GM23338 (cell line): ENCODE data around the gene MTA3. TPM values are rescaled to one million over a fixed set of nuclear protein-coding genes. Genes with fewer than 3 reads are reported as not detected.
A peak's percentile ranks its signal among the peaks of the same experiment; 100 is the strongest.

Experiments
- ATAC-seq: fragments of 200-7000 bp; cut with Tn5 transposase; 3 replicates; pipeline ENCODE4 v1.9.1; 2020
- DNase-seq: peaks from one replicate; pipeline ENCODE4 v3.0.0-alpha.2; 2015; ENCODE audit warnings: low spot score
- H2AFZ ChIP-seq: fragments of 200-600 bp; sonication (generic); 2 replicates; pipeline ENCODE4 v1.8.0; 2016; ENCODE audit warnings: antibody characterized with exemption, mild to moderate bottlenecking, moderate library complexity
- H3F3A ChIP-seq: fragments of 200-600 bp; sonication (generic); replicated peaks from 2 replicates; pipeline ENCODE4 v1.8.0; 2017; ENCODE audit warnings: antibody characterized with exemption, mixed run types, low read depth
- H3K27ac ChIP-seq: fragments of 200-600 bp; sonication (generic); 2 replicates; pipeline ENCODE4 v1.6.1; 2016; ENCODE audit warnings: low read depth
- H3K27me3 ChIP-seq: fragments of 200-600 bp; sonication (generic); 2 replicates; pipeline ENCODE4 v1.8.0; 2016; ENCODE audit warnings: mild to moderate bottlenecking, mixed run types, moderate library complexity; ENCODE audit not compliant: insufficient read depth
- H3K36me3 ChIP-seq: fragments of 200-600 bp; sonication (generic); 2 replicates; pipeline ENCODE4 v1.8.0; 2016; ENCODE audit warnings: mild to moderate bottlenecking; ENCODE audit not compliant: insufficient read depth
- H3K4me1 ChIP-seq: fragments of 200-600 bp; sonication (generic); 2 replicates; pipeline ENCODE4 v1.8.0; 2016; ENCODE audit warnings: mild to moderate bottlenecking, moderate library complexity; ENCODE audit not compliant: insufficient read depth
- H3K4me2 ChIP-seq: fragments of 200-600 bp; sonication (generic); 2 replicates; pipeline ENCODE4 v1.7.1; 2017; ENCODE audit warnings: mixed run types
- H3K4me3 ChIP-seq: fragments of 200-600 bp; sonication (generic); 2 replicates; pipeline ENCODE4 v1.6.1; 2016; ENCODE audit warnings: mixed run types
- H3K79me2 ChIP-seq: fragments of 200-600 bp; sonication (generic); replicated peaks from 2 replicates; pipeline ENCODE4 v1.8.0; 2017; ENCODE audit warnings: mild to moderate bottlenecking; ENCODE audit not compliant: insufficient read depth
- H3K9me2 ChIP-seq: fragments of 200-600 bp; sonication (generic); 2 replicates; pipeline ENCODE4 v1.8.0; 2017; ENCODE audit not compliant: insufficient read depth
- H4K20me1 ChIP-seq: fragments of 200-600 bp; sonication (generic); replicated peaks from 2 replicates; pipeline ENCODE4 v1.8.0; 2017; ENCODE audit warnings: mild to moderate bottlenecking; ENCODE audit not compliant: insufficient read depth
- H3K27ac Mint-ChIP-seq: 2 replicates; pipeline ENCODE4 v1.8.0; 2020; ENCODE audit warnings: inconsistent platforms, mild to moderate bottlenecking, moderate library complexity, mixed read lengths
- H3K27me3 Mint-ChIP-seq: 3 replicates; pipeline ENCODE4 v1.8.0; 2022; ENCODE audit warnings: low read depth, mild to moderate bottlenecking, moderate library complexity, mixed read lengths, inconsistent platforms; ENCODE audit not compliant: insufficient read depth, poor library complexity
- H3K36me3 Mint-ChIP-seq: 3 replicates; pipeline ENCODE4 v1.8.0; 2021; ENCODE audit warnings: low read depth, mild to moderate bottlenecking, inconsistent platforms, moderate library complexity, mixed read lengths
- H3K4me1 Mint-ChIP-seq: 3 replicates; pipeline ENCODE4 v1.8.0; 2020; ENCODE audit warnings: mild to moderate bottlenecking, inconsistent platforms, mixed read lengths
- H3K4me3 Mint-ChIP-seq: 3 replicates; pipeline ENCODE4 v1.8.0; 2021; ENCODE audit warnings: moderate library complexity, mild to moderate bottlenecking, inconsistent platforms, mixed read lengths
- H3K9me3 Mint-ChIP-seq: 3 replicates; pipeline ENCODE4 v1.8.0; 2020; ENCODE audit warnings: moderate library complexity, mild to moderate bottlenecking, inconsistent platforms, mixed read lengths
- CREB1 ChIP-seq: fragments of 250-450 bp; sonication (Bioruptor Pico); IDR thresholded peaks from 2 replicates; pipeline ENCODE4 v1.5.0; 2020; ENCODE audit warnings: low read depth, mild to moderate bottlenecking, moderate library complexity
- ETS1 ChIP-seq: IDR thresholded peaks from 2 replicates; pipeline ENCODE4 v1.6.1; 2016; ENCODE audit warnings: antibody characterized with exemption
- EZH2 ChIP-seq: fragments of 200-600 bp; sonication (generic); IDR thresholded peaks from one replicate; pipeline ENCODE4 v1.8.0; 2017; ENCODE audit warnings: antibody characterized with exemption, mild to moderate bottlenecking, low read depth; ENCODE audit not compliant: unreplicated experiment
- JUNB ChIP-seq: IDR thresholded peaks from one replicate; pipeline ENCODE4 v1.6.1; 2016; ENCODE audit warnings: antibody characterized with exemption; ENCODE audit not compliant: unreplicated experiment
- NANOG ChIP-seq: IDR thresholded peaks from 2 replicates; pipeline ENCODE4 v1.6.1; 2016; ENCODE audit warnings: antibody characterized with exemption, borderline replicate concordance
- POLR2AphosphoS5 ChIP-seq: IDR thresholded peaks from 2 replicates; pipeline ENCODE4 v1.6.1; 2016; ENCODE audit warnings: antibody characterized with exemption, low read depth
- REST ChIP-seq: IDR thresholded peaks from one replicate; pipeline ENCODE4 v1.6.1; 2018; ENCODE audit warnings: antibody characterized with exemption; ENCODE audit not compliant: unreplicated experiment
- STAT1 ChIP-seq: IDR thresholded peaks from one replicate; pipeline ENCODE4 v1.6.1; 2016; ENCODE audit warnings: antibody characterized with exemption; ENCODE audit not compliant: unreplicated experiment
- ZNF114 ChIP-seq: fragments of 250-450 bp; sonication (Bioruptor Pico); IDR thresholded peaks from 2 replicates; pipeline ENCODE4 v1.5.0; 2020; ENCODE audit warnings: mild to moderate bottlenecking, moderate library complexity
- ZNF331 ChIP-seq: fragments of 250-450 bp; sonication (Bioruptor Pico); IDR thresholded peaks from 2 replicates; pipeline ENCODE4 v1.5.0; 2020; ENCODE audit warnings: low read depth, mild to moderate bottlenecking, moderate library complexity
- long read RNA-seq: library from polyadenylated mRNA; unstranded; transcript quantifications from one replicate; pipeline ENCODE4 v2.0.0, GENCODE V29; 2020; ENCODE audit not compliant: unreplicated experiment
- polyA plus RNA-seq: library from polyadenylated mRNA; unstranded; fragments of >200 nt; fragmentation: Nextera tagmentation; extraction: Ambion mirVana; gene quantifications from 2 replicates; pipeline ENCODE4 v1.2.1, GENCODE V29; 2016
- total RNA-seq: library from RNA; depleted of rRNA; stranded (reverse); fragments of >200 nt; shearing (Covaris generic); gene quantifications from 2 replicates; pipeline ENCODE4 v1.2.3, GENCODE V29; 2014; rRNA removed
- TF ChIP-seq, protein P1 (sequence below), 2 experiments: fragments of 200-600 bp in 1 of 2; sonication (generic) in 1 of 2; conservative IDR thresholded peaks; 2 replicates each; pipeline versions ENCODE4 v1.5.1 to v1.6.1; 2016 to 2017; ENCODE audit warnings: antibody characterized with exemption in 2 of 2, low read depth in 2 of 2, mild to moderate bottlenecking in 2 of 2, moderate library complexity in 1 of 2

Gene MTA3
- total RNA-seq (145 and 162 TPM in 2 replicates), polyA plus RNA-seq (202 and 208 TPM in 2 replicates)
- long read RNA-seq, transcript MTA3-205 (14 exons, 2,202 nt): minor isoform, 16 of 64 reads
- long read RNA-seq, transcript MTA3-204 (14 exons, 2,041 nt): major isoform, 20 of 64 reads
- long read RNA-seq, partial matches to known transcripts: 20 of 64 reads
- long read RNA-seq, other reads (novel, unspliced or antisense): 8 of 64 reads

GRCh38 chr2:42568401-42569115, at the start of gene MTA3:
TSS of gene MTA3 (plus strand) at chr2:42568632. CDS start at chr2:42568746, 114 bp downstream.
- peak; percentile 66 for ATAC-seq
- Histone ChIP-seq H3K27ac (peak within 1 kb of the TSS; percentile 97), H4K20me1 (peaks cover 9% of the 10 kb centered on the region; the same call in 1 of the 2 replicates), H2AFZ (no peak within 1 kb of the TSS), H3F3A (0 out of 2 replicates have a peak, but pooled peaks cover 7% of the 10 kb centered on the region), H3K27me3 (no peaks in the 10 kb centered on the region), H3K79me2 (peaks cover 45% of the 10 kb centered on the region), H3K4me3 (peak within 1 kb of the TSS; percentile 75), H3K4me2 (peak within 1 kb of the TSS; percentile 93), H3K4me1 (peaks cover 27% of the 10 kb centered on the region), H3K9me2 (no peaks in the 10 kb centered on the region), H3K36me3 (peaks cover 28% of the 10 kb centered on the region)
- H3K36me3 Mint-ChIP-seq: peaks cover 41% of the 10 kb centered on the region
- H3K4me1 Mint-ChIP-seq: peaks cover 26% of the 10 kb centered on the region
- peak within 1 kb of the TSS; percentile 96 for H3K27ac Mint-ChIP-seq
- DNase-seq: peak; percentile 77
- H3K4me3 Mint-ChIP-seq: peak within 1 kb of the TSS; percentile 89
- no peaks in the 10 kb centered on the region for H3K9me3 Mint-ChIP-seq
- peaks cover 14% of the 10 kb centered on the region for H3K27me3 Mint-ChIP-seq
- TF ChIP-seq POLR2AphosphoS5 (peak; percentile 41; the same call in 1 of the 2 replicates), CREB1 (CRISPR knock-in tag) (no peak)

- no peaks in the 10 kb centered on the region for H3K9me3 Mint-ChIP-seq
- TF ChIP-seq, protein P1, sequence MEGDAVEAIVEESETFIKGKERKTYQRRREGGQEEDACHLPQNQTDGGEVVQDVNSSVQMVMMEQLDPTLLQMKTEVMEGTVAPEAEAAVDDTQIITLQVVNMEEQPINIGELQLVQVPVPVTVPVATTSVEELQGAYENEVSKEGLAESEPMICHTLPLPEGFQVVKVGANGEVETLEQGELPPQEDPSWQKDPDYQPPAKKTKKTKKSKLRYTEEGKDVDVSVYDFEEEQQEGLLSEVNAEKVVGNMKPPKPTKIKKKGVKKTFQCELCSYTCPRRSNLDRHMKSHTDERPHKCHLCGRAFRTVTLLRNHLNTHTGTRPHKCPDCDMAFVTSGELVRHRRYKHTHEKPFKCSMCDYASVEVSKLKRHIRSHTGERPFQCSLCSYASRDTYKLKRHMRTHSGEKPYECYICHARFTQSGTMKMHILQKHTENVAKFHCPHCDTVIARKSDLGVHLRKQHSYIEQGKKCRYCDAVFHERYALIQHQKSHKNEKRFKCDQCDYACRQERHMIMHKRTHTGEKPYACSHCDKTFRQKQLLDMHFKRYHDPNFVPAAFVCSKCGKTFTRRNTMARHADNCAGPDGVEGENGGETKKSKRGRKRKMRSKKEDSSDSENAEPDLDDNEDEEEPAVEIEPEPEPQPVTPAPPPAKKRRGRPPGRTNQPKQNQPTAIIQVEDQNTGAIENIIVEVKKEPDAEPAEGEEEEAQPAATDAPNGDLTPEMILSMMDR (conservative IDR thresholded peaks at IDR 0.05; ENCODE audit: low read depth in 2 of 2): no peak
- TF ChIP-seq CREB1 (CRISPR knock-in tag) (no peak), STAT1 (no peak), NANOG (no peak), ZNF331 (CRISPR knock-in tag) (no peak), REST (no peak), JUNB (no peak), ETS1 (no peak), EZH2 (no peak), ZNF114 (CRISPR knock-in tag) (no peak)
Measured at GRCh38 chr2:42519624-42520023, 48.8 kb upstream of the MTA3 start.

More at GRCh38 chr2:42519624-42520023, 48.8 kb upstream of the MTA3 start:
- no peak for ATAC-seq
- Histone ChIP-seq H3K79me2 (no peaks in the 10 kb centered on the region), H3K27ac (no peak overlapping the region), H3F3A (0 out of 2 replicates have a peak, but pooled peaks cover 6% of the 10 kb centered on the region), H3K4me3 (no peak overlapping the region), H3K4me1 (peaks cover 21% of the 10 kb centered on the region), H3K9me2 (no peaks in the 10 kb centered on the region), H2AFZ (no peak overlapping the region), H3K4me2 (no peak overlapping the region), H3K36me3 (no peaks in the 10 kb centered on the region), H4K20me1 (no peaks in the 10 kb centered on the region), H3K27me3 (no peaks in the 10 kb centered on the region)
- no peak for DNase-seq
- Mint-ChIP-seq H3K27me3 (no peaks in the 10 kb centered on the region), H3K36me3 (no peaks in the 10 kb centered on the region), H3K4me3 (no peak overlapping the region), H3K4me1 (peaks cover 14% of the 10 kb centered on the region), H3K27ac (no peak overlapping the region)
